K562 (cell line): ENCODE results near the gene UBE2E1. TPM values are rescaled to one million over a fixed set of nuclear protein-coding genes. Genes with fewer than 3 reads are reported as not detected.

ENCODE experiments used
- ELF2 ChIP-seq: fragments of 250-450 bp; sonication (Bioruptor Pico); IDR thresholded peaks from 2 replicates; pipeline ENCODE4 v1.5.0; 2021; ENCODE audit warnings: mild to moderate bottlenecking
- ETV5 ChIP-seq: sonication (generic); formaldehyde crosslinking; IDR thresholded peaks from 2 replicates; pipeline ENCODE4 v1.4.0; 2020; ENCODE audit warnings: low read depth, mild to moderate bottlenecking, missing genetic modification reagents
- HDAC1 ChIP-seq, 2 experiments: fragments of 450-650 bp; IDR thresholded peaks; 2 replicates each; pipeline ENCODE4 v1.6.1; 2016 to 2017; ENCODE audit warnings: inconsistent platforms in 1 of 2, mild to moderate bottlenecking in 1 of 2, moderate library complexity in 1 of 2
- HLTF ChIP-seq: fragments of 450-650 bp; IDR thresholded peaks from 2 replicates; pipeline ENCODE4 v1.6.1; 2016
- KDM1A ChIP-seq, 2 experiments: fragments of 450-650 bp; IDR thresholded peaks; 2 replicates each; pipeline ENCODE4 v1.6.1; 2016; ENCODE audit warnings: mild to moderate bottlenecking in 2 of 2
- NCOA1 ChIP-seq: fragments of 450-650 bp; IDR thresholded peaks from 2 replicates; pipeline ENCODE4 v1.6.1; 2016; ENCODE audit warnings: low read depth
- NCOR1 ChIP-seq: fragments of 450-650 bp; IDR thresholded peaks from 2 replicates; pipeline ENCODE4 v1.6.1; 2016; ENCODE audit warnings: mild to moderate bottlenecking, moderate library complexity
- PKNOX1 ChIP-seq: fragments of 450-650 bp; IDR thresholded peaks from 2 replicates; pipeline ENCODE4 v1.6.1; 2016
- POLR2B ChIP-seq: fragments of 450-650 bp; IDR thresholded peaks from 2 replicates; pipeline ENCODE4 v1.6.1; 2018; ENCODE audit warnings: low read depth; ENCODE audit not compliant: partially characterized antibody
- POLR3G ChIP-seq: IDR thresholded peaks from 2 replicates; pipeline ENCODE4 v1.6.1; 2011; ENCODE audit not compliant: insufficient read length, insufficient replicate concordance; ENCODE audit errors: extremely low read depth
- SPI1 ChIP-seq: IDR thresholded peaks from 2 replicates; pipeline ENCODE4 v1.6.1; 2011; ENCODE audit warnings: low read depth, low read length, control low read depth, borderline replicate concordance
- THAP7 ChIP-seq: fragments of 250-450 bp; sonication (Bioruptor Pico); IDR thresholded peaks from 2 replicates; pipeline ENCODE4 v1.5.0; 2021
- ZBTB40 ChIP-seq, 2 experiments: fragments of 450-650 bp in 1 of 2; sonication (generic) in 1 of 2; formaldehyde crosslinking in 1 of 2; IDR thresholded peaks; 2 replicates each; pipeline versions ENCODE4 v1.7.1 to v1.9.0; 2016 to 2022; ENCODE audit warnings: inconsistent platforms in 1 of 2, mild to moderate bottlenecking in 1 of 2, missing genetic modification reagents in 1 of 2
- ZNF253 ChIP-seq: fragments of 250-450 bp; sonication (Bioruptor Pico); conservative IDR thresholded peaks from 2 replicates; pipeline ENCODE4 v1.6.1; 2021; ENCODE audit warnings: mild to moderate bottlenecking
- ZNF740 ChIP-seq, 3 experiments: fragments of 200-800 bp in 1 of 3; sonication (Bioruptor generic) in 1 of 3; sonication (generic) in 1 of 3; formaldehyde crosslinking in 1 of 3; IDR thresholded peaks; 2 replicates each; pipeline versions ENCODE4 v1.6.1 to v1.8.0; 2016 to 2022; ENCODE audit warnings: mild to moderate bottlenecking in 2 of 3, missing compliant biosample characterization in 2 of 3, missing genetic modification characterization in 2 of 3, missing genetic modification reagents in 1 of 3
- ZNF77 ChIP-seq: fragments of 250-450 bp; sonication (Bioruptor Pico); IDR thresholded peaks from 2 replicates; pipeline ENCODE4 v1.5.0; 2020
- ZSCAN29 ChIP-seq: fragments of 450-650 bp; IDR thresholded peaks from 2 replicates; pipeline ENCODE4 v1.6.1; 2017
- polyA plus RNA-seq, 8 experiments: library from polyadenylated mRNA; depleted of rRNA in 4 of 8; stranded (reverse) in 5 of 8; unstranded in 3 of 8; fragments of >200 nt; fragmentation: Nextera tagmentation in 2 of 8; fragmentation: Illumina TruSeq in 1 of 8; extraction: Ambion mirVana in 2 of 8; extraction: Trizol in 1 of 8; gene quantifications; 2 replicates each; pipeline versions ENCODE4 v1.2.1 to v1.2.3, GENCODE V29; 2011 to 2014; ENCODE audit warnings: inconsistent platforms in 1 of 8, missing spikeins in 1 of 8
- total RNA-seq, 7 experiments: library from RNA; depleted of rRNA in 6 of 7; stranded (reverse); fragments of >200 nt in 6 of 7; fragmentation: Illumina TruSeq in 2 of 7; extraction: Trizol in 2 of 7; gene quantifications; 2 replicates each; pipeline versions ENCODE4 v1.2.1 to v1.2.3, GENCODE V29; 2011 to 2021; ENCODE audit warnings: low replicate concordance in 1 of 7

Gene UBE2E1
- total and polyA plus RNA-seq, 9 of the 15 experiments (the other 6 are each of a cell fraction or from before 2014, with no cell fraction given): 54.4 to 294 (median 165) TPM

GRCh38 chr3:23915537-23916108 is 109.9 kb downstream of the UBE2E1 start (continued):
- 0 out of 2 replicates have a peak, but pooled peaks have one; percentile 38 for TF ChIP-seq ELF2
- TF ChIP-seq ZNF740 (CRISPR knock-in tag; IDR thresholded peaks at IDR 0.05): no peak
- TF ChIP-seq ZNF740 (tag; IDR thresholded peaks at IDR 0.05): no peak
- no peak for TF ChIP-seq POLR3G
- peak; percentile 60; the same call in 1 of the 2 replicates for TF ChIP-seq SPI1
- peak; percentile 9 to 76; a peak in 3 of 4 replicates for TF ChIP-seq HDAC1 (IDR thresholded peaks at IDR 0.05)
- TF ChIP-seq POLR2B: peak; percentile 44
- TF ChIP-seq THAP7 (CRISPR knock-in tag): no peak
- no peak for TF ChIP-seq ZNF77 (CRISPR knock-in tag)
- TF ChIP-seq ZNF253 (CRISPR knock-in tag): no peak
- TF ChIP-seq KDM1A (IDR thresholded peaks at IDR 0.05): peak; percentile 57 to 61; a peak in 3 of 4 replicates
- peak; percentile 14; the same call in 1 of the 2 replicates for TF ChIP-seq PKNOX1
- TF ChIP-seq ZSCAN29: no peak
- TF ChIP-seq NCOA1: 0 out of 2 replicates have a peak, but pooled peaks have one; percentile 51
- no peak for TF ChIP-seq NCOR1
- peak; percentile 85 for TF ChIP-seq HLTF
- no peak for TF ChIP-seq ETV5 (CRISPR knock-in tag)
- TF ChIP-seq ZBTB40 (IDR thresholded peaks at IDR 0.05): peak; percentile 20; the same call in 1 of the 2 replicates
- no peak for TF ChIP-seq ZBTB40 (CRISPR knock-in tag; IDR thresholded peaks at IDR 0.05)
